GOT3 (cell line): ENCODE results near the gene FBXO36.
"Not testable (repeated sequence)": the region's sequence is repeated elsewhere in the genome, so short reads cannot be mapped to it uniquely, and the experiment has no call there.

ENCODE experiments used
- DNase-seq: peaks from one replicate; lab custom pipeline; 2025; ENCODE audit warnings: mixed read lengths; lab: John Stamatoyannopoulos, UW

The FBXO36 gene, protein sequence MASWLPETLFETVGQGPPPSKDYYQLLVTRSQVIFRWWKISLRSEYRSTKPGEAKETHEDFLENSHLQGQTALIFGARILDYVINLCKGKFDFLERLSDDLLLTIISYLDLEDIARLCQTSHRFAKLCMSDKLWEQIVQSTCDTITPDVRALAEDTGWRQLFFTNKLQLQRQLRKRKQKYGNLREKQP

DNA sequence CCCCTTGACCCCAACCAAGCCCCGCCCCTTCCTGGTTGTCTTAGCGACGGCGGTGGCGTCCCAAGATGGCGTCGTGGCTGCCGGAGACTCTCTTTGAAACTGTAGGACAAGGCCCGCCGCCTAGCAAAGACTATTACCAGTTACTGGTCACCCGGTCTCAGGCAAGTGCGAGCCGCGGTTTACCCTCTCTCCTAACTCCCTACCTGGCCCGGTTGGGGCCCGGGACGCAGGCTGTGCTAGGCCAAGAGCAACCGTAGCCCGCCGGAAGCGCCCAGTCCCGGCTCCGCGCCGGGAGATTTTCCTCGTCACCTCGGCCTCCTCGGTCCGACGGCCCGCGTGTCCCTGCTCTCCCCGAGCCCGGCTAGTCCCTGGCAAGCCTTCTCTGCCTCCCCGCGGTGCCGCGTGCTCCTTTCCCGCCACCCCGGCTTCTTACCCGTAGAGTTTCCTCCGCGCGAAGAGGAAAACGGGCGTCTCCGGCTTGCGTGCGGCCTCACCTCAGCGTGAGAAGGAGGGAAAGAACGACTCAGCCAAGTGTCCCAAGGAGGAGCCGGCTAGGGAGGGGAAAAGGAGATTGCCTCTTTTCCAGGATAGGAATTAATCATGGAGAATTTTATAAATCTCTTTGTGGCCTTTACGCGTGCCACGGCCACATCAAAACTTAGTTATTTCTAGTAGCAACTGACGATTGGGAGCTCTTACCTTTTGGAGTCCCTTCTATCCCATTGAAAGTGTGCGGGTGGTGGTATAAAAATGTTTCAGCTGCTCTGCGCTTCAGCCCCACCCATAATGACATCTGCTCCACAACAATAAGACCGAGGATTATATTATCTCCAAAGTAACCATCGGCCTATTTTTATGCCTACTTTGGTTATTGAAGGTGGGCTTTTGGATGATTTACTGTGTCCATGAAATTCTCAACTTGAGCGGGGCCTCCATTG is at the start of gene FBXO36:
FBXO36 (plus strand) TSS at position 55 of the 938 bp plus-strand sequence; CDS start at position 66, 11 bp downstream.
- peak; percentile 53 for DNase-seq

GRCh38 chr2:229873123-229873581 is 49.2 kb upstream of the FBXO36 start:
- no peak for DNase-seq

GRCh38 chr2:229874647-229875046 is 47.7 kb upstream of the FBXO36 start:
- DNase-seq, result no peak

- no peak for DNase-seq
Measured at GRCh38 chr2:229875549-229875948, 46.8 kb upstream of the FBXO36 start.

DNA sequence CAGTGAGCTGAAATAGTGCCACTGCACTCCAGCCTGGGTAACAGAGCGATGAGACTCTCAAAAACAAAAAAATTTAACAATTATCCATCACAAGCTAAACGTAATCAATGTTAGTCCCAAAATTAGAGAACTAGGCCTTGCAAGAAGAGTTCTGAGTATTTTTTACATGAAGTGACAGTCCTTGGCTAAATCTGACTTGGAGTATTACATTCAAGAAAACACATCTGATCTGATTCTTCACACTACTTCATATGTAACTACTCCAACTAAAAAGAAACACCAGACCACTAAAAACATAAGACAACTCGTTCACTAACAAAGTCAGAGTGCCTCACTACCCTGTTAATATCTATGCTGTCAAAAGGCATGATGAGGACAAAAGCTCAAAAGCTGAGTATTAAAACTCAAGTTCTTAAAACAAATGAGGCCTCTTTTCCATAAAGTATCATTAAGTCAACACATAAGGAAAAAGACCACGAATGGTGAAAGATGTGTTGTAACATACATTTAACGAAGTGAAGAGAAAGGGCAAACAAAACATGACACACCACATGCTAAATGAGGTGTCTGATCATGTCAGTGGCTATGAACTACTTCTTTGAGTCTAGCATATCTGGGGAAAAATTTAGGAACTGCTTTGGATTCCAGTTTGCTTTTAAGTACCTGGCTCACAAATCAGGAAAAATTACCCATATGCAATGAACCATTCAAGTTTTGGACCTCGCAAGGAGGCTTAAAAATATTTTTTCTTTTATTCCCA is 42.9 kb upstream of the FBXO36 start:
- DNase-seq, result no peak

DNA sequence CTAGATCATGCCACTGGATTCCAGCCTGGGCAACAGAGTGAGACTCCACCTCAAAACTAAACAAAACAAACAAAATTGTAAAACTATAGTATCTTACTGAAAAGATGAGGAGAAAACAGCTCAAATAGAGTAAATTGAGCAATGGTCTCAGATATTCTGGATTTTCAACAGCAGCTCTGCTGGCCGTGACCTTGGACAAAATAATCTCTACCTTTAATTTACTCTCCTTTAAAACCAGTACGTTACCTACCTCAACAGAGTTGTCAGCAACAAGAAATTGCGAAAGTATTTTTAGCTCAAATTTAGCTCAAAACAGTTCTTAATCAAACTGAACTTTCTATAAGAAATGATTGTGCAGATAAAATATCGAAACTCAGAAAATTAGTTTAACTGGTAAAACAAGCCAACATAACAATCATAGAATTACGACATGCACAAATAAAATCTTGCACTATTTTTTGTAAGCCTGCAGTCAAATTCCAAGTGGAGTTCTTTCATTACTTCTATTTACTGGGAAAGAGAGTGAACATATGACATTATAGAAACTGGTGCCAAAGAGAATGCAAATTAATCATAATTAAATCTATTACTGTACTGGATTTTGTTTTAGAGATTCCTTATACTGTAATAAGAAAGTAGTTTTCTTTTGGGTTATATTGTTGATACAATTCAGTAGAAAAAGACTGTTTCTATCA is 41.3 kb upstream of the FBXO36 start:
- DNase-seq, result no peak

- DNase-seq, result no peak
Measured at GRCh38 chr2:229882583-229882982, 39.7 kb upstream of the FBXO36 start.

GRCh38 chr2:229884775-229885699 is 37.3 kb upstream of the FBXO36 start:
- DNase-seq, result no peak

DNA sequence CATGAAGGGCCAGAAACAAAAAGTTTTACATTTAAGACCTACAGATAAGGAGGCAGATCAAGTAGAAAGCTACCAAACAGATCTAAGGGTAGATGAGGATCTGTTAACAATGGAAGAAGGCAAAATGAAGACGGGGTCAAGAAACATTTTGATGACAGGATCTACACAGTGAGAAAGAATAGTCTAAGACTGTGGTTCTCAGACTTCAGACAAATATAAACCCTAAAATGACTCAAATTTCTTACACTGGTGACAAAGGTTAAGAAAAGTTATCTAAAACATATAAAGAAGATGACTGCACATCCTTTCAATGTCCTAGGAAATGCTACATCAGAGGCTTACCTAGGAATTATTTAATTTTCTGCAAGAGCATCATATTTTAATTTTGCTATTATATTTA is 34.9 kb upstream of the FBXO36 start:
- no peak for DNase-seq

DNA sequence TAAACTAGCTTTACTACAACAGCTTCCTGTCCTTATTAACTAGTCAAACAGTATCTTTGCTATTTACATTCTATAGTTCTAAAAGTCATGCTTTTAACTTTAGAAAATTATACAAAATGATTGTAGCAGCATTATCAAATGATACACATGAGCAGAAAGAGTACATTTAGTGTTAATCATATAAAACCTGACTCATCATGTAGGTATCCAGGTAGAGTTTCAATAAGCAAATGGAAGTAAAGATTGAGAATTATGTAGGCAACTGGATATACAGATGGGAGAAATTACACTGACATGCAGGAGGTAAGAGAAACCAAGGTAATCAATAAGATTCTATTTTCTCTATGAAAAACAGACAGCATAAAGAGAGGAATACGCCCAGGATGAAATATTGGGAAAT is 34.3 kb upstream of the FBXO36 start:
- DNase-seq, result no peak

GRCh38 chr2:229889023-229889422 is 33.3 kb upstream of the FBXO36 start:
- DNase-seq, result no peak

DNA sequence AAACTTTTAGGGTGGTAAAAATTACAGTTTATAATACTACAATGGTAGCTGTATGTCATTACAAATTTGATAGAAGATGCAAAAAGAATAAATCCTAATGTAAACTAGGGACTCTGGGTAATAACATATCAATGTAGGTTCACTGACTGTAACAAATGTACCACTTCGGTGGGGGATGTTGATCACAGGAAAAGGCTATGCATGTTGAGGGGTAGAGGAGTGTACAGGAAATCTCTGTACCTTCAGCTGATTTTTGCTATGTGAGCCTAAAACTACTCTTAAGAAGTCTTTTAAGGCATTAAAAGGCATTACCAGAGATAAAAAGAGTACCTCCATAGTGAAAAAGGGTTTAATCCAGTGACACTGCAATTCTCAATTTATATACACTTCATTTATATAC is 25.4 kb upstream of the FBXO36 start:
- DNase-seq, result no peak

GRCh38 chr2:229899604-229900003 is 22.7 kb upstream of the FBXO36 start:
- DNase-seq, result no peak

GRCh38 chr2:229900012-229900411 is 22.3 kb upstream of the FBXO36 start:
- no peak for DNase-seq

DNA sequence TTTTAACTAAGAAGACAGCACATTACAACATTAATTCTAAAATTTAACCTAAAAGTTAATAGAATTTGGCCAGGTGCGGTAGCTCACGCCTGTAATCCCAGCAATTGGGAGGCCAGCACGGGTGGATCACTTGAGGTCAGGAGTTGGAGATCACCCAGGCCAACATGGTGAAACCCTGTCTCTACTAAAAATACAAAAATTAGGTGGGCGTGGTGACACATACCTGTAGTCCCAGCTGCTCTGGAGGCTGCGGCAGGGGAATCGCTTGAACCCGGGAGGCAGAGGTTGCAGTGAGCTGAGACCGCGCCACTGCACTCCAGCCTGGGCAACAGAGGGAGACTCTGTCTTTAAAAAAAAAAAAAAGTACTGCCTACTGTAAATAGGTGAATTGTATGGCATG is 21.8 kb upstream of the FBXO36 start:
- DNase-seq, result not testable (repeated sequence)

- DNase-seq, result no peak
Measured at GRCh38 chr2:229901819-229902218, 20.5 kb upstream of the FBXO36 start.

DNA sequence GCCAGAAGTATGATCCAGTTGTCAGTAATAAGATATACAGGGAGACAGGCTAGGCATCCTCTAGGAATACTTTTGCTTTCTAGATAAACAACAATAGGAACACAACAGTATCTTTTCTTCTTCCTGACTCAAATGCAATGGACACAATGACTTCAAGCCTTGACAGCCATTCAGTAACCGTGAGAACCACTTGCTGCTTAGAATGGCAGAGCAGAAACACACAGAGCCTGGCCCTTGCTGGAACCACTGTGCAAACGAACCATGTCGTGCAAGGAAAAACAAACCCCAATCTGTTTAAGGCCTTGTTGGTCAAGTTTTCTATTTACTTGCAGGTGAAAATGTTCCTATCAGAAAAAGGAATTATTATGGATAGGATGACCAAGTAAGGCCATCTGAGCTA is 19.3 kb upstream of the FBXO36 start:
- DNase-seq, result no peak

GRCh38 chr2:229905601-229906000 is 16.7 kb upstream of the FBXO36 start:
- no peak for DNase-seq

DNA sequence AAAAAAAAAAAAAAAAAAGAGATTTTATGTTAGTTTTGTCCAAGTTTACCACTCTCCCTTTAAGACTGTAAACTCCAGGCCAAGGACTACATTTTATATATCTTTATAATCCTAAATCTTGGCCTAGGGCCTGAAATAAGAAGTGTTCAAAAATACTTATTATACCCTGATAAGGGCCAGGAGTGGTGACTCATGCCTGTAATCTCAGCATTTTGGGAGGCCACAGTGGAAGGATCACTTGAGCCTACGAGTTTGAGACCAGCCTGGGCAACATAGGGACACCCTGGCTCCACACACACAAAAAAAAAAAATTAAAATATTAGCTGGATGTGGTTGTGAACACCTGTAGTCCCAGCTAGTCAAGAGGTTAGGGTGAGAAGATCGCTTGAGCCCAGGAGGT is 13.2 kb upstream of the FBXO36 start:
- DNase-seq, result no peak

GRCh38 chr2:229910147-229910831 is 12.0 kb upstream of the FBXO36 start:
- DNase-seq, result no peak
